Measurements from ENCODE around the gene GGT7. TPM values are rescaled to one million over a fixed set of nuclear protein-coding genes. Genes with fewer than 3 reads are reported as not detected.

Gene GGT7
- total and polyA plus RNA-seq, 9 of the 15 experiments (the other 6 are each of a cell fraction or from before 2014, with no cell fraction given), result 0.04 to 18.3 (median 5.9) TPM

DNA sequence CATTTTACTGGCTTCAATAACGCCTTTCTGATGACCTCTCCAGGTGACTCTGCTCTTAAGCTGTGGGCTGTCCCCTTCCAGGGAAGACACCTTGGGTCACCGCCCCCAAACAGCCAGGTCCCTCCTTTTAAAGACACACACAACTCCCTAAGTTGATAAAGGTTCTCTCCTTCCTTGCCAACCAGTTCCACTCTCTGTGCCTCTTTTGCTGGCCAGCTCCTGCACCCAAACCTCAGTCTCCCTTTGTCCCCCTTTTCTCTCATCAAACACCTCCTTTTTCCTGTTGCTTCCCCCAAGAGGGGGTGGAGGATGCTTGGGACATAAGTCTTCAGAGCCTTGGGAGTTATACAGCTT is 48.2 kb downstream of the GGT7 start (continued):
- TF ChIP-seq DEAF1 (CRISPR knock-in tag; IDR thresholded peaks at IDR 0.05) (no peak), SMAD3 (CRISPR knock-in tag; conservative IDR thresholded peaks at IDR 0.05) (no peak), ETV1 (tag; conservative IDR thresholded peaks at IDR 0.05; ENCODE audit: low read depth) (no peak), ZNF165 (CRISPR knock-in tag; IDR thresholded peaks at IDR 0.05; ENCODE audit: borderline replicate concordance) (no peak), TBP (optimal IDR thresholded peaks at IDR 0.05; ENCODE audit: low read depth, low read length) (peak; percentile 66), TCF3 (CRISPR knock-in tag; IDR thresholded peaks at IDR 0.05) (no peak), FOXM1 (IDR thresholded peaks at IDR 0.05; ENCODE audit: low read depth) (peak; percentile 27; the same call in 1 of the 2 replicates), FOXM1 (CRISPR knock-in tag; IDR thresholded peaks at IDR 0.05; ENCODE audit: low read depth) (no peak), ZNF695 (CRISPR knock-in tag; IDR thresholded peaks at IDR 0.05) (no peak), PML (IDR thresholded peaks at IDR 0.05; ENCODE audit: low read length) (0 out of 2 replicates have a peak, but pooled peaks have one; percentile 20), TRIM25 (IDR thresholded peaks at IDR 0.05; ENCODE audit: borderline replicate concordance) (no peak), ZBTB8A (IDR thresholded peaks at IDR 0.05; ENCODE audit: partially characterized antibody) (no peak), ARNT (IDR thresholded peaks at IDR 0.05) (0 out of 4 replicates have a peak, but pooled peaks of 1 of the 2 experiments have one; percentile 27)
- TF ChIP-seq, protein P1, sequence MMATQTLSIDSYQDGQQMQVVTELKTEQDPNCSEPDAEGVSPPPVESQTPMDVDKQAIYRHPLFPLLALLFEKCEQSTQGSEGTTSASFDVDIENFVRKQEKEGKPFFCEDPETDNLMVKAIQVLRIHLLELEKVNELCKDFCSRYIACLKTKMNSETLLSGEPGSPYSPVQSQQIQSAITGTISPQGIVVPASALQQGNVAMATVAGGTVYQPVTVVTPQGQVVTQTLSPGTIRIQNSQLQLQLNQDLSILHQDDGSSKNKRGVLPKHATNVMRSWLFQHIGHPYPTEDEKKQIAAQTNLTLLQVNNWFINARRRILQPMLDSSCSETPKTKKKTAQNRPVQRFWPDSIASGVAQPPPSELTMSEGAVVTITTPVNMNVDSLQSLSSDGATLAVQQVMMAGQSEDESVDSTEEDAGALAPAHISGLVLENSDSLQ (IDR thresholded peaks at IDR 0.05), result no peak
